K562 (cell line): Measurements from ENCODE around the gene SLAMF9. TPM values are rescaled to one million over a fixed set of nuclear protein-coding genes. Genes with fewer than 3 reads are reported as not detected.

Experiments
- ATAC-seq: fragments of 200-7000 bp; cut with Tn5 transposase; 3 replicates; pipeline ENCODE4 v1.9.1; 2020; ENCODE audit warnings: moderate library complexity
- BruUV-seq: library from RNA; stranded (reverse); fragments of 400-500 nt; replicated peaks from 2 replicates; lab custom pipeline; 2021; lab: Mats Ljungman, UMichigan
- CTCF ChIA-PET: fragments of 300-600 bp; formaldehyde crosslinking; extraction: SDS; loops from one replicate; lab custom pipeline; 2021; ENCODE audit warnings: low intra/inter-chr PET ratio; lab: Yijun Ruan, JAX
- POLR2A ChIA-PET: fragments of 300-600, 350-650 bp; sonication (Branson Sonifier 250); formaldehyde crosslinking; extraction: SDS; loops from one replicate; lab custom pipeline; 2021; ENCODE audit warnings: antibody characterized with exemption, inconsistent platforms; lab: Yijun Ruan, JAX
- DNase-seq, 4 experiments: peaks; one replicate each; pipeline versions ENCODE4 v3.0.0 to v3.0.0-alpha.2; 2011 to 2018; ENCODE audit warnings: low spot score in 3 of 4, mixed read lengths in 3 of 4; ENCODE audit errors: extremely low read depth in 1 of 4
- FAIRE-seq: peaks from 2 replicates; lab custom pipeline; 2011; peaks lifted over from hg19 to GRCh38; lab: Jason Lieb, UNC
- H2AFZ ChIP-seq: 2 replicates; pipeline ENCODE4 v1.6.0; 2011; ENCODE audit warnings: low read depth, low read length, control low read depth, inconsistent platforms
- H3K27ac ChIP-seq: fragments of 200-600 bp; 3 replicates; pipeline ENCODE4 v1.8.0; 2011; ENCODE audit warnings: low read depth, mild to moderate bottlenecking, control low read depth, inconsistent platforms, low read length, moderate library complexity, mixed read lengths; ENCODE audit errors: extremely low read depth
- H3K27me3 ChIP-seq, 2 experiments: fragments of 300-600 bp in 1 of 2; 2 replicates in 1 of 2; 3 replicates in 1 of 2; pipeline versions ENCODE4 v1.6.0 to v1.8.0; 2011; ENCODE audit warnings: inconsistent platforms in 2 of 2, low read length in 2 of 2, mild to moderate bottlenecking in 1 of 2, mixed read lengths in 1 of 2, moderate library complexity in 1 of 2; ENCODE audit not compliant: control insufficient read depth in 2 of 2, insufficient read depth in 2 of 2
- H3K36me3 ChIP-seq: fragments of 300-600 bp; 3 replicates; pipeline ENCODE4 v1.8.0; 2011; ENCODE audit warnings: mild to moderate bottlenecking, low read length, inconsistent platforms; ENCODE audit not compliant: control insufficient read depth, insufficient read depth
- H3K4me1 ChIP-seq, 2 experiments: fragments of 200-600 bp in 1 of 2; replicated peaks in 1 of 2; 2 replicates in 1 of 2; 3 replicates in 1 of 2; pipeline versions ENCODE4 v1.5.1 to v1.8.0; 2011; ENCODE audit warnings: inconsistent platforms in 2 of 2, low read length in 2 of 2, mild to moderate bottlenecking in 1 of 2, mixed read lengths in 1 of 2, moderate library complexity in 1 of 2; ENCODE audit not compliant: control insufficient read depth in 2 of 2, insufficient read depth in 2 of 2
- H3K4me2 ChIP-seq: 2 replicates; pipeline ENCODE4 v1.6.1; 2011; ENCODE audit warnings: low read length, control low read depth, inconsistent platforms, mixed read lengths; ENCODE audit not compliant: insufficient read depth
- H3K4me3 ChIP-seq: fragments of 200-600 bp; sonication (generic), shearing (Covaris generic); 2 replicates; pipeline ENCODE4 v1.5.1; 2016; ENCODE audit warnings: control low read depth, inconsistent platforms
- H3K79me2 ChIP-seq: fragments of 200-600 bp; 3 replicates; pipeline ENCODE4 v1.8.0; 2011; ENCODE audit warnings: low read length, inconsistent platforms; ENCODE audit not compliant: control insufficient read depth, insufficient read depth
- H3K9ac ChIP-seq, 2 experiments: 2 replicates each; pipeline versions ENCODE4 v1.6.0 to v1.6.1; 2011; ENCODE audit warnings: low read depth in 2 of 2, low read length in 2 of 2, control low read depth in 1 of 2, inconsistent platforms in 1 of 2, mild to moderate bottlenecking in 1 of 2, mixed read lengths in 1 of 2; ENCODE audit not compliant: insufficient read depth in 1 of 2
- H3K9me1 ChIP-seq: one replicate; pipeline ENCODE4 v1.6.0; 2011; ENCODE audit warnings: inconsistent platforms, mild to moderate bottlenecking, low read length, moderate library complexity; ENCODE audit not compliant: control insufficient read depth, insufficient read depth
- H3K9me3 ChIP-seq: replicated peaks from 2 replicates; pipeline ENCODE4 v1.5.1; 2011; ENCODE audit warnings: low read depth, low read length, inconsistent platforms; ENCODE audit not compliant: control insufficient read depth, insufficient read depth
- H4K20me1 ChIP-seq: replicated peaks from 2 replicates; pipeline ENCODE4 v1.6.1; 2011; ENCODE audit warnings: low read length, inconsistent platforms, mixed read lengths; ENCODE audit not compliant: control insufficient read depth, insufficient read depth
- ADNP ChIP-seq: fragments of 200-800 bp; sonication (Bioruptor generic); IDR thresholded peaks from 2 replicates; pipeline ENCODE4 v1.6.1; 2016; ENCODE audit warnings: missing genetic modification characterization, missing compliant biosample characterization
- BRF1 ChIP-seq: IDR thresholded peaks from 3 replicates; pipeline ENCODE4 v1.6.1; 2011; ENCODE audit warnings: borderline replicate concordance, mild to moderate bottlenecking; ENCODE audit not compliant: insufficient read length; ENCODE audit errors: extremely low read depth
- EP400 ChIP-seq: fragments of 450-650 bp; IDR thresholded peaks from 2 replicates; pipeline ENCODE4 v1.6.1; 2017; ENCODE audit warnings: antibody characterized with exemption, mild to moderate bottlenecking, moderate library complexity
- STAT5A ChIP-seq: IDR thresholded peaks from 2 replicates; pipeline ENCODE4 v1.6.1; 2012; ENCODE audit warnings: low read length, inconsistent platforms, borderline replicate concordance
- TAF9B ChIP-seq: fragments of 450-650 bp; IDR thresholded peaks from 2 replicates; pipeline ENCODE4 v1.6.1; 2018; ENCODE audit warnings: mild to moderate bottlenecking; ENCODE audit not compliant: partially characterized antibody
- ZNF347 ChIP-seq: fragments of 450-650 bp; formaldehyde crosslinking; IDR thresholded peaks from 2 replicates; pipeline ENCODE4 v1.4.0; 2020; ENCODE audit warnings: low read depth, mild to moderate bottlenecking, moderate library complexity
- ZNF707 ChIP-seq: fragments of 250-450 bp; sonication (Bioruptor Pico); conservative IDR thresholded peaks from 2 replicates; pipeline ENCODE4 v1.8.0; 2022; ENCODE audit warnings: inconsistent platforms, mild to moderate bottlenecking, moderate library complexity
- WGBS: fragments of 100-300 bp; shearing (Covaris generic); methylation state at CpG from one replicate; pipeline ENCODE4 v1.1.6; 2016; ENCODE audit warnings: low coverage, mixed read lengths; ENCODE audit not compliant: insufficient coverage; ENCODE audit errors: missing lambda C conversion rate; 5-methylcytosine and 5-hydroxymethylcytosine counted together
- in situ Hi-C: fragments of 300-500 bp; cut with MboI; formaldehyde crosslinking; loops from 4 replicates; pipeline ENCODE4 v1.15.0; 2018; ENCODE audit warnings: inconsistent platforms, mixed read lengths
- intact Hi-C: fragments of 100-400 bp; cut with micrococcal nuclease; formaldehyde crosslinking; loops from 2 replicates; pipeline ENCODE4 v1.14.2; 2022
- polyA plus RNA-seq, 8 experiments: library from polyadenylated mRNA; depleted of rRNA in 4 of 8; stranded (reverse) in 5 of 8; unstranded in 3 of 8; fragments of >200 nt; fragmentation: Nextera tagmentation in 2 of 8; fragmentation: Illumina TruSeq in 1 of 8; extraction: Ambion mirVana in 2 of 8; extraction: Trizol in 1 of 8; gene quantifications; 2 replicates each; pipeline versions ENCODE4 v1.2.1 to v1.2.3, GENCODE V29; 2011 to 2014; ENCODE audit warnings: inconsistent platforms in 1 of 8, missing spikeins in 1 of 8
- total RNA-seq, 7 experiments: library from RNA; depleted of rRNA in 6 of 7; stranded (reverse); fragments of >200 nt in 6 of 7; fragmentation: Illumina TruSeq in 2 of 7; extraction: Trizol in 2 of 7; gene quantifications; 2 replicates each; pipeline versions ENCODE4 v1.2.1 to v1.2.3, GENCODE V29; 2011 to 2021; ENCODE audit warnings: low replicate concordance in 1 of 7
- TF ChIP-seq, protein P1 (sequence below): IDR thresholded peaks from 2 replicates; pipeline ENCODE4 v1.6.1; 2014; ENCODE audit warnings: antibody characterized with exemption
- TF ChIP-seq, protein P2 (sequence below), 2 experiments: fragments of 450-650 bp in 1 of 2; sonication (generic) in 1 of 2; formaldehyde crosslinking; conservative IDR thresholded peaks; 2 replicates each; pipeline versions ENCODE4 v1.4.0 to v1.8.1; 2020 to 2022; ENCODE audit warnings: mild to moderate bottlenecking in 1 of 2, missing genetic modification reagents in 1 of 2

Gene SLAMF9
- total and polyA plus RNA-seq, 9 of the 15 experiments (the other 6 are each of a cell fraction or from before 2014, with no cell fraction given): 0.13 to 0.21 TPM; not detected in 7

DNA sequence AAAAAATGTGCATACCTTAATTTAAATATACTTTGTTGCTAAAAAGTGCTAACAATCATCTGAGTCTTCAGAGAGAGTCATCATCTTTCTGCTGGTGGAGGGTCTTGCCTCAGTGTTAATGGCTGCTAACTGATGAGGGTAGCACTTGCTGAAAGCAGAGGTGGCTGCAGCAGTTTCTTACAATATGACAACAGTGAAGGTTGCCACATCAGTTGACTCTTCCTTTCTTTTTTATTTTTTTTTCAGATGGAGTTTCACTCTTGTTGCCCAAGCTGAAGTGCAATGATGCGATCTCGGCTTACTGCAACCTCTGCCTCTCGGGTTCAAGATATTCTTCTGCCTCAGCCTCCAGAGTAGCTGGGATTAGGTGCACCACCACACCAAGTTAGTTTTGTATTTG is 51.5 kb downstream of the SLAMF9 start:
- H3K27me3 ChIP-seq: no peaks in the 10 kb centered on the region
- H3K4me2 ChIP-seq: no peak overlapping the region
- DNase-seq (no peak), FAIRE-seq (no peak)
- H3K27ac ChIP-seq: no peak overlapping the region
- TF ChIP-seq ZNF707 (CRISPR knock-in tag) (no peak), TAF9B (no peak), ADNP (tag) (no peak), ZNF347 (CRISPR knock-in tag) (no peak), BRF1 (no peak), STAT5A (no peak), EP400 (no peak)
- TF ChIP-seq, protein P1, sequence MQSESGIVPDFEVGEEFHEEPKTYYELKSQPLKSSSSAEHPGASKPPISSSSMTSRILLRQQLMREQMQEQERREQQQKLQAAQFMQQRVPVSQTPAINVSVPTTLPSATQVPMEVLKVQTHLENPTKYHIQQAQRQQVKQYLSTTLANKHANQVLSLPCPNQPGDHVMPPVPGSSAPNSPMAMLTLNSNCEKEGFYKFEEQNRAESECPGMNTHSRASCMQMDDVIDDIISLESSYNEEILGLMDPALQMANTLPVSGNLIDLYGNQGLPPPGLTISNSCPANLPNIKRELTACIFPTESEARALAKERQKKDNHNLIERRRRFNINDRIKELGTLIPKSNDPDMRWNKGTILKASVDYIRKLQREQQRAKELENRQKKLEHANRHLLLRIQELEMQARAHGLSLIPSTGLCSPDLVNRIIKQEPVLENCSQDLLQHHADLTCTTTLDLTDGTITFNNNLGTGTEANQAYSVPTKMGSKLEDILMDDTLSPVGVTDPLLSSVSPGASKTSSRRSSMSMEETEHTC: no peak
- TF ChIP-seq, protein P2, sequence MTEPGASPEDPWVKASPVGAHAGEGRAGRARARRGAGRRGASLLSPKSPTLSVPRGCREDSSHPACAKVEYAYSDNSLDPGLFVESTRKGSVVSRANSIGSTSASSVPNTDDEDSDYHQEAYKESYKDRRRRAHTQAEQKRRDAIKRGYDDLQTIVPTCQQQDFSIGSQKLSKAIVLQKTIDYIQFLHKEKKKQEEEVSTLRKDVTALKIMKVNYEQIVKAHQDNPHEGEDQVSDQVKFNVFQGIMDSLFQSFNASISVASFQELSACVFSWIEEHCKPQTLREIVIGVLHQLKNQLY (CRISPR knock-in tag; conservative IDR thresholded peaks at IDR 0.05): no peak
- TF ChIP-seq, all 486 proteins: peak for 0
- in situ Hi-C loops: no loop called here
- Histone ChIP-seq H2AFZ (no peak overlapping the region), H3K36me3 (no peaks in the 10 kb centered on the region), H3K9me1 (no peaks in the 10 kb centered on the region), H3K9ac (no peak overlapping the region), H3K4me1 (peaks cover 18 to 20% of the 10 kb centered on the region in 2 experiments), H3K9me3 (no peaks in the 10 kb centered on the region), H3K4me3 (no peak overlapping the region), H3K79me2 (no peaks in the 10 kb centered on the region), H4K20me1 (no peaks in the 10 kb centered on the region)
- ChIA-PET POLR2A (interaction anchor here (1.9 kb wide), 1 partner anchor 10 kb away, joined by 5 read pairs; no protein-coding TSS in a partner anchor), CTCF (no interaction called here)
- no TSS peak for BruUV-seq
- 80% methylated on average over 3 of the region's 3 CpGs for WGBS
- intact Hi-C loops: no loop called here
- ATAC-seq: no peak

Other genes starting within 250 kb of the SLAMF9 start
Only the 7 nearest of the 15 such genes appear.
- gene VSIG8, start 91.6 kb downstream of the SLAMF9 start, total RNA-seq (2014; rRNA removed): not detected in 2 replicates
- gene VSIG8, start 91.6 kb downstream of the SLAMF9 start, total RNA-seq (2014; rRNA removed; fragmentation: Illumina TruSeq; extraction: Trizol): not detected in 2 replicates
- not detected in 2 replicates for gene VSIG8, start 91.6 kb downstream of the SLAMF9 start, total RNA-seq (2015; rRNA removed; fragmentation: Illumina TruSeq; extraction: Trizol)
- gene VSIG8, start 91.6 kb downstream of the SLAMF9 start, total RNA-seq (2021): not detected in 2 replicates
- gene VSIG8, start 91.6 kb downstream of the SLAMF9 start, polyA plus RNA-seq (2011; rRNA removed): 0.05 TPM in 1 of 2 replicates, not detected in the other
- gene VSIG8, start 91.6 kb downstream of the SLAMF9 start, polyA plus RNA-seq (2014; fragmentation: Illumina TruSeq; extraction: Trizol): not detected in 2 replicates
- not detected for gene VSIG8, start 91.6 kb downstream of the SLAMF9 start, polyA plus RNA-seq (2014; fragmentation: Nextera tagmentation; extraction: Ambion mirVana)
- not detected in 2 replicates for gene VSIG8, start 91.6 kb downstream of the SLAMF9 start, polyA plus RNA-seq (2014; rRNA removed)
- gene CFAP45, start 54.1 kb downstream of the SLAMF9 start, total RNA-seq (2014; rRNA removed): 1.2 and 1.5 TPM in 2 replicates
- gene CFAP45, start 54.1 kb downstream of the SLAMF9 start, total RNA-seq (2014; rRNA removed; fragmentation: Illumina TruSeq; extraction: Trizol): 1.2 and 1.7 TPM in 2 replicates
- 0.94 and 1.4 TPM in 2 replicates for gene CFAP45, start 54.1 kb downstream of the SLAMF9 start, total RNA-seq (2015; rRNA removed; fragmentation: Illumina TruSeq; extraction: Trizol)
- gene CFAP45, start 54.1 kb downstream of the SLAMF9 start, total RNA-seq (2021): 0.72 and 1.6 TPM in 2 replicates
- 0.85 and 1.5 TPM in 2 replicates for gene CFAP45, start 54.1 kb downstream of the SLAMF9 start, polyA plus RNA-seq (2011; rRNA removed)
- gene CFAP45, start 54.1 kb downstream of the SLAMF9 start, polyA plus RNA-seq (2014; fragmentation: Illumina TruSeq; extraction: Trizol): 1.6 and 2.0 TPM in 2 replicates
- gene CFAP45, start 54.1 kb downstream of the SLAMF9 start, polyA plus RNA-seq (2014; fragmentation: Nextera tagmentation; extraction: Ambion mirVana): 1 to 10 TPM in 1 of 2 experiments, under 1 TPM in 1; 0.65 to 1.3 TPM
- 1.0 and 2.4 TPM in 2 replicates for gene CFAP45, start 54.1 kb downstream of the SLAMF9 start, polyA plus RNA-seq (2014; rRNA removed)
- 456 and 502 TPM in 2 replicates for gene TAGLN2, start 28.7 kb downstream of the SLAMF9 start, total RNA-seq (2014; rRNA removed)
- 180 and 192 TPM in 2 replicates for gene TAGLN2, start 28.7 kb downstream of the SLAMF9 start, total RNA-seq (2014; rRNA removed; fragmentation: Illumina TruSeq; extraction: Trizol)
- gene TAGLN2, start 28.7 kb downstream of the SLAMF9 start, total RNA-seq (2015; rRNA removed; fragmentation: Illumina TruSeq; extraction: Trizol): 247 and 249 TPM in 2 replicates
- 498 and 506 TPM in 2 replicates for gene TAGLN2, start 28.7 kb downstream of the SLAMF9 start, total RNA-seq (2021)
- gene TAGLN2, start 28.7 kb downstream of the SLAMF9 start, polyA plus RNA-seq (2011; rRNA removed): 414 and 518 TPM in 2 replicates
- gene TAGLN2, start 28.7 kb downstream of the SLAMF9 start, polyA plus RNA-seq (2014; fragmentation: Illumina TruSeq; extraction: Trizol): 565 and 573 TPM in 2 replicates
- 100 to 1,000 TPM; 334 to 683 TPM for gene TAGLN2, start 28.7 kb downstream of the SLAMF9 start, polyA plus RNA-seq (2014; fragmentation: Nextera tagmentation; extraction: Ambion mirVana)
- 455 and 456 TPM in 2 replicates for gene TAGLN2, start 28.7 kb downstream of the SLAMF9 start, polyA plus RNA-seq (2014; rRNA removed)
- 0.09 and 0.24 TPM in 2 replicates for gene IGSF9, start 8.6 kb downstream of the SLAMF9 start, total RNA-seq (2014; rRNA removed)
- gene IGSF9, start 8.6 kb downstream of the SLAMF9 start, total RNA-seq (2014; rRNA removed; fragmentation: Illumina TruSeq; extraction: Trizol): 0.04 TPM in 1 of 2 replicates, not detected in the other
- 0.04 and 0.08 TPM in 2 replicates for gene IGSF9, start 8.6 kb downstream of the SLAMF9 start, total RNA-seq (2015; rRNA removed; fragmentation: Illumina TruSeq; extraction: Trizol)
- 0.29 and 0.34 TPM in 2 replicates for gene IGSF9, start 8.6 kb downstream of the SLAMF9 start, total RNA-seq (2021)
- 0.03 and 0.09 TPM in 2 replicates for gene IGSF9, start 8.6 kb downstream of the SLAMF9 start, polyA plus RNA-seq (2011; rRNA removed)
- 0.19 and 0.22 TPM in 2 replicates for gene IGSF9, start 8.6 kb downstream of the SLAMF9 start, polyA plus RNA-seq (2014; fragmentation: Illumina TruSeq; extraction: Trizol)
- under 1 TPM in 1 of 2 experiments, not detected in 1; 0.04 TPM for gene IGSF9, start 8.6 kb downstream of the SLAMF9 start, polyA plus RNA-seq (2014; fragmentation: Nextera tagmentation; extraction: Ambion mirVana)
- 0.25 and 0.31 TPM in 2 replicates for gene IGSF9, start 8.6 kb downstream of the SLAMF9 start, polyA plus RNA-seq (2014; rRNA removed)
- 2.6 and 3.8 TPM in 2 replicates for gene PIGM, start 77.8 kb upstream of the SLAMF9 start, total RNA-seq (2014; rRNA removed)
- 5.0 and 5.1 TPM in 2 replicates for gene PIGM, start 77.8 kb upstream of the SLAMF9 start, total RNA-seq (2014; rRNA removed; fragmentation: Illumina TruSeq; extraction: Trizol)
- 4.2 and 4.7 TPM in 2 replicates for gene PIGM, start 77.8 kb upstream of the SLAMF9 start, total RNA-seq (2015; rRNA removed; fragmentation: Illumina TruSeq; extraction: Trizol)
- gene PIGM, start 77.8 kb upstream of the SLAMF9 start, total RNA-seq (2021): 4.0 and 4.3 TPM in 2 replicates
- 4.7 and 5.1 TPM in 2 replicates for gene PIGM, start 77.8 kb upstream of the SLAMF9 start, polyA plus RNA-seq (2011; rRNA removed)
- gene PIGM, start 77.8 kb upstream of the SLAMF9 start, polyA plus RNA-seq (2014; fragmentation: Illumina TruSeq; extraction: Trizol): 5.4 and 6.7 TPM in 2 replicates
- 1 to 10 TPM; 3.0 to 3.4 TPM for gene PIGM, start 77.8 kb upstream of the SLAMF9 start, polyA plus RNA-seq (2014; fragmentation: Nextera tagmentation; extraction: Ambion mirVana)
- 4.0 and 4.8 TPM in 2 replicates for gene PIGM, start 77.8 kb upstream of the SLAMF9 start, polyA plus RNA-seq (2014; rRNA removed)
- gene KCNJ10, start 115.9 kb upstream of the SLAMF9 start, total RNA-seq (2014; rRNA removed): not detected in 2 replicates
- not detected in 2 replicates for gene KCNJ10, start 115.9 kb upstream of the SLAMF9 start, total RNA-seq (2014; rRNA removed; fragmentation: Illumina TruSeq; extraction: Trizol)
- gene KCNJ10, start 115.9 kb upstream of the SLAMF9 start, total RNA-seq (2015; rRNA removed; fragmentation: Illumina TruSeq; extraction: Trizol): not detected in 2 replicates
- gene KCNJ10, start 115.9 kb upstream of the SLAMF9 start, total RNA-seq (2021): not detected in 2 replicates
- not detected in 2 replicates for gene KCNJ10, start 115.9 kb upstream of the SLAMF9 start, polyA plus RNA-seq (2011; rRNA removed)
- not detected in 2 replicates for gene KCNJ10, start 115.9 kb upstream of the SLAMF9 start, polyA plus RNA-seq (2014; fragmentation: Illumina TruSeq; extraction: Trizol)
- gene KCNJ10, start 115.9 kb upstream of the SLAMF9 start, polyA plus RNA-seq (2014; fragmentation: Nextera tagmentation; extraction: Ambion mirVana): under 1 TPM; 0.06 to 0.11 TPM
- gene KCNJ10, start 115.9 kb upstream of the SLAMF9 start, polyA plus RNA-seq (2014; rRNA removed): not detected in 2 replicates
- gene KCNJ9, start 127.3 kb upstream of the SLAMF9 start, total RNA-seq (2014; rRNA removed): not detected in 2 replicates
- gene KCNJ9, start 127.3 kb upstream of the SLAMF9 start, total RNA-seq (2014; rRNA removed; fragmentation: Illumina TruSeq; extraction: Trizol): not detected in 2 replicates
- gene KCNJ9, start 127.3 kb upstream of the SLAMF9 start, total RNA-seq (2015; rRNA removed; fragmentation: Illumina TruSeq; extraction: Trizol): not detected in 2 replicates
- not detected in 2 replicates for gene KCNJ9, start 127.3 kb upstream of the SLAMF9 start, total RNA-seq (2021)
- not detected in 2 replicates for gene KCNJ9, start 127.3 kb upstream of the SLAMF9 start, polyA plus RNA-seq (2011; rRNA removed)
- not detected in 2 replicates for gene KCNJ9, start 127.3 kb upstream of the SLAMF9 start, polyA plus RNA-seq (2014; fragmentation: Illumina TruSeq; extraction: Trizol)
- gene KCNJ9, start 127.3 kb upstream of the SLAMF9 start, polyA plus RNA-seq (2014; fragmentation: Nextera tagmentation; extraction: Ambion mirVana): not detected
- gene KCNJ9, start 127.3 kb upstream of the SLAMF9 start, polyA plus RNA-seq (2014; rRNA removed): not detected in 2 replicates